Hematopoietic multipotent progenitor cell treated with erythropoietin and hydrocortisone succinate and interleukin-3 and kit ligand, for 4 days (in vitro differentiated cells): Measurements from ENCODE around the gene FAAP100.

ENCODE experiments used
- DNase-seq: peaks from one replicate; pipeline ENCODE4 v3.0.0-alpha.2; 2015

Gene FAAP100

DNA sequence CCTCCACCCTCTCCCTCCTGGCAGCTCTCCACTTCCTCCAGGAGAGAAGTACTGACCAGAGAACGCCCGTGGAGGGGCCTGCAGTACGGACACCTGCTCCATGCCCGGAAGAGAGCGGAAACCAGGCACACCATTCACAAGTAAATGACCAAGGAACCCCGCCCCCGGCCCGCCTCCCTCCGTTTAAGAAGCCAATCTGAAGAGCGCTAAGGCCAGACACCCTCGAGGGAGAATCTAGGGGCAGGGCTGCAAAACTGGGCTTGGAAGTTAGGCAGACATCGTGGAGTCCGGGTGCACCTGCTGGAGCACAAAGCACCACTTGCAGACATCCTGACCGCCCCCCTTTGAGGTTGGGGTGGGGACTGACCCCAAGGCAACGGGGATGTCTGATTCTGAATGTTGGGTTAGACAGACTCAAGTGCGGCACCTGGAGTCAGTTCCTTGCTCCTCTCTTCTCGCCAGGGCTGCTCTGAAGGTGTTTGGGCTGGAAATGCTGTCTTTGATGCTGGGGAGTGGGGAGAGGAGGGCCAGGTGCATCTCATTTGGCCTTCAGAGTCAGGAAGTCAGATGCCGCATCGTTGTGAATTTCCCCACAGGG is 964 bp upstream of the FAAP100 start:
- DNase-seq, result peak; percentile 97

DNA sequence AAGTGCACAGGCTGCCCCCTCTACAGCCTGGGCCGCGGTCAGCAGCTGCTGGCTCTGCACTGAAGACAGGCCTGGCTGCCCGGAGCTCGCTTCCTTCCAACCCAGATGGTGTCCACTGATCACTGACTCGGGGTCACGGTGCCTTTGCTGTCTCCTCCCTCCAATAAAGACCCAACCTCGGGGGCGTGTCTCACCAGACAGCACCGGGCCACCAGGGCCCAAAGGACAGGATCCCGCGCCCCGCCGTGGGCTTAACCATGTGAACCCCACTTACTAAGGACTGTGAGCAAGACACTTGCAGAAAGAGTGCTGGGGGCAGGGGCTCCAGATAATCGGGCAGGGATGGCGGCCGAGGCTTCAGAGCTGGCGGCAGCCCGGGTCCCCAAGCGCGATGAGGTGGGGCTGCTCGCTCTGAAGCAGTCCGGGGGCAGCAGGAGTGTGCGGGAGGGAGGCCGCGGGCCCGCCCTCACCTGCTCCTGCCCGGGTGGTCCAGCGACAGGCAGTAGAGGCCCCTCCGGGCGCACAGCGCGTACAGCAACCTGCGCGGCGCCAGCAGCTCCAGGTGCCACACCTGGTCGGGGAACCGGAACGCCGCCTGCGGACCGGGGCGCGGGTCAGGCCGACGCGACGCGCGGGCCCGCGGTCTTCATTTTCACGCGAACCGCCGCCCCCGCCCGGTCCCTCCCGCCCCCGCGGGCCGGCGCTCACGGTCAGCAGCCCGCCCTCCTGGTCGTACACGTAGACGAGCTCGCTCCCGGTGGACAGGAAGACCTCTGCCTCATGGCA is 502 bp downstream of the FAAP100 start:
- peak; percentile 63 for DNase-seq

DNA sequence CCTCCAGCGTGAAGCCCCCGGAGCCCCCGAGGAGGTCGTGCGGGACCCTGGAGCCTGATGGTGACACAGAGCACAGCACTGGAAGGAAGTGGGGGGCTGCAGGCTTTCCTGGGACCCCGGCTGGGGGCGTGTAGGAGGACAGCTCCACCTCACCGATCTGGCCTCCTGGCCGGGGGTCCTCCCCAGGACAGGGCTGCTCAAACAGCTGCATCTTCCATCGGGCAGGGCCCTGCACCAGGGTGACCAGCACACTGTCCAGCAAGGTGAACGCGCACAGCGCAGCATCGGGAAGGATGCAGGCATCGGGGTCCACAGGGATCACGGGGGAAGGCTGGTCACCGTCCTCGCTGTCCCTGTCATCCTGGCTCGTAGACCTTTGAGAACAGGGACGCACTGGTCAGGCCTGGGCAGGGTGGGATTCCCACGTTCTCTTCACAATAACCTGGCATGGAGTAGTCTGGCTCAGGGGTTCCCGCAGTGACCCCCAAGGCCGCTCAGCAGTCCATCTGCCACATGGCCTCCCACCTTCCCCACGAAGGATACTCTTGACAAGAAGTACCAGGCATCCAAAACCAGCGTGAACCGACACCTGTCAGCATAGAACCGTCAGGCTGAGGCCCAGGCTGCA is 1.2 kb downstream of the FAAP100 start:
- no peak for DNase-seq

DNA sequence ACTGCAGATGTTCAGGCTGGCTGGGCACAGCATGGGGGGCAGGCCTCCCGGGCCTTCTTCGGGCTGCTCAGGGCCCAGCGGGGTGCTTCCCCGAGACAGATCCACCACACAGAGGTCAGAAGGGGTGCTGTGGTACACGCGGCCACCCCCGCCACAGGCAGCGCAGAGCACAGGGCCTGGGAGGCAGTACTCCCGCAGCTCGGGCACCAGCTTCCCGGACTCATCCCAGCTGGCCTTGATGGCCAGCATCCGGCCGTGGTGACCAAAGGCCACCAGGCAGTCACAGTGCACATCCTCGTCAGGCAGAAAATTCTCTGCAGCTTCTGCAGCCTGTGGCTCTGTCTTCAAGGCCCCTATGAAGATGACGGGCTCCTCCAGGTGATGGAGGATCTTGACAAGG is 1.9 kb downstream of the FAAP100 start:
- no peak for DNase-seq

DNA sequence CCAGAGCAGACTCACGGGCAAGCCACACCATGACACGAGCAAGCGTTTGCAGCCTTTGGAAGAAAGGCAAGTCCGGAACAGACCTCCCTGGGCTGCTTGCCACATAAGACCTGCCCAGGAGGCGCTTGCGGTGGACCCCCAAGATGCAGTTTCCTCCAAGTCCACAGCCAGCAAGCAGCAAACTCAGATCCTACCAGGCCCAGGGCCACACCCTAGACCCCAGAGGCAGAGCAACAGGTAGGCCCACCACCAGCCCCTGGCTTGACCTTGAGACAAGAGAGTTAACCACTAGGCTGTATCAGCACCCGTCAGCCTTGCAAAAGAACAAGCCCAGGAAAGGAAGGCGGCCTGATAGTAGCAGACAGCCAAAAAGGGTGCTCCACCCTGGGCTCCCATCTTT is 2.3 kb downstream of the FAAP100 start:
- DNase-seq, result no peak

DNA sequence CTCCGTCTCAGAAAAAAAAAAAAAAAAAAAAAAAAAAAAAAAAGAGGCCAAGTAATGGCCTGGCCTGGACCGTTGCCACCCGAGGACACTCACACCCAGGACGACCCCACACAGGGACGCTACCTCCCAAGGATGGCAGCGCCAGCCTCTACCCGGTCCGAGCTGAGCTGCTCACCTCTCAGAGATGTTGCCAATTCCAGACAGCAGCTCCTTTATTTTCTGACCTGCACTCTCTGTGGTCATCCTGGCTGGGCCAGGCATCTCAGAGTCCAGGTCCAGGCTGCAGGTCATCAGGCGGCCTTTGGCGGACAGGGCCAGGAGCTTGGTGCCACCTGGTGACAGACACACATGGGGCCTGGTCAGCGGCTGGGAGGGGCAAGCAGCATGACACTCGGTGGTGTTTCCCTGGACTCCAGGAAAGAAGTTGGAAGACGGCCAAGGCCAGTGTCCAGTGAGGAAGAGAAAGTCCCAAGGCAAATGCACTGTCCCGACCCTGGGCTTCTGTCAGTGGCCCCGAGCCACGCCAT is 3.1 kb downstream of the FAAP100 start:
- DNase-seq, result no peak

DNA sequence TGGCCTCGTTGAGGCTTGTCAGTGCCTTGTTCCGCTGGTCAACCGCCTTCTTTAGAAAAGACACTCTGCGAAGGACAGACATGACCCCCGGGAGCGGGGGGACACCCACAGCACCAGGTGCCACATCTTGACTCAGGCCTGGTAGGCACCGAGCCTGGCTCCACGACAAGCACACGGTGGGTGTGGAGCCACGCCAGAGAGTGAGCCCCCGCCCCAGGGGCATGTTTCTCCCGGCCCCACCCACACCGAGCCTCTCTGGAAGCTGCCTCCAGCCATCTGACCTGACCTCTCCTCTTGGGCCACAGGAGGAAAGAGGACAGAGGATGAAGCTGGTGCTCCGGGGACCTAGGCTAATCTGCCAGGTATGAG is 4.6 kb downstream of the FAAP100 start:
- DNase-seq, result no peak

DNA sequence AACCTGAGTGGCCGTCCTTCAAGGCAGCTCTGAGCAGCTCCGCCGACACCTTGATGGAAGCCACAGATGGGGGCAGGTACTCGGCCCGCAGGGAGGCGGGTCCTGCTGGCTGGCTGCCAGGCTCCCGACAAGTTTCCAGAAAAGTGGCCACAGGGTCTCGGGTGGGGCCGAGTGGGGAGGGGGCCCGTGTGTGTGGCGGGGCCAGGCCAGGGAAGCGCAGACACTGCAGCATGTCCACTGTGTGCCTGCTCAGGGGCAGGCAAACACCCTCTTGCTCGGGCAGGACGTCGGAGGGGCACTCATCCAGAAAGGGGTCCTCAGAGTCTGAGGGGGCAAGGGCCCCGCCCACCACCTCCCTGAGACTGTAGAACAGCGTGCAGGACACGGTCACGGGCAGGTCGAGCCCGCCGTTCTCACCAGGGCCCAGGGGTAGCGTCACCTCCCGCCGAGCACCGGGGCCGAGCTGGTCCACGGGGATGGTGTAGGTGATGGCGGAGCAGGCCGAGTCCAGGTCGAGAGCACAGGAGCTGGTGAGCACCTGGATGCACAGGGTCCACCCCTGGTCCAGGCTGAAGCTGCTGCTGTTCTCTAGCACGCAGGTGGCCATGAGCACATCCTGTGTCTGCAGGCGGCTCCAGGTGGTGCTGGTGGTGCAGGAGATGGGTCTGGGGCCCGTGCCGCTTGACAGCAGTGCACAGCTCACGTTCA is 5.1 kb downstream of the FAAP100 start:
- no peak for DNase-seq

DNA sequence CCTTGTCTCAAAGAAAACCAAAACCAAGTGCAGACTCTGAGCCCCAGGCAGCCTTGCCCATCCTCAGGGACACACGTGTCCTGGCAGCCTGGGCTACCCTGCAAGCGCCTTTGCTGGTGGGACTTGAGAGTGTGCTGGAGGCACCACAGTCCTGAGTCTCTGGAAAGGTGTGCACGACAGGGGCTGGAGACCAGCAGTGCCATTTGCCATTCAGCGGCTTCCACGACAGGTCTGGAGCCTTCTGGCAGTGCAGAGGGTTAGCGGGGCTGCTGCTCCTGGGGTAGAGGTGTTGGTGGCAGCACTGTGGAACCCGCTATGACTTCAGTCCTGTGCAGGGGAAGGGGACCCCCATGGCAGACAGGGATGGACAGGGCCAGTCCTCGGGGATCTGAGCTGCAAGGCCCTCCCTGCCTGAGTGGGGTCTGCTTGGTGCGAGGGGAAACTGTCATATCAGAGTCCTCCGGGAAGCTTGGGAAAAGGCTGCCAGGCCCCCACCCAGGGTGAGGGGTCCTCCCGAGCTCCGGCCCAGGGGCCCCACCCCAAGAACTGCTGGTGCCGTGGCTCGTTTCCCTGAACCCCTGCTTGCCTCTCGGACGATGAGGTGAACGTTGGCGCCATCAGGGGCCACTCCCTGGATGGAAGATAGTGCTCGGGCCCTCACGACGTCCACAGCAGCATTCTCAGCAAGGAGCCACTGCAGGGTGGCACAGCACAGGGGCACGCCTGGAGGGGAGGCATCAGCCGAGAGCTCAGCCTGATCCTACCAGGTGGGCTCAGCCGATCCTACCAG is 6.8 kb downstream of the FAAP100 start:
- DNase-seq, result no peak

DNA sequence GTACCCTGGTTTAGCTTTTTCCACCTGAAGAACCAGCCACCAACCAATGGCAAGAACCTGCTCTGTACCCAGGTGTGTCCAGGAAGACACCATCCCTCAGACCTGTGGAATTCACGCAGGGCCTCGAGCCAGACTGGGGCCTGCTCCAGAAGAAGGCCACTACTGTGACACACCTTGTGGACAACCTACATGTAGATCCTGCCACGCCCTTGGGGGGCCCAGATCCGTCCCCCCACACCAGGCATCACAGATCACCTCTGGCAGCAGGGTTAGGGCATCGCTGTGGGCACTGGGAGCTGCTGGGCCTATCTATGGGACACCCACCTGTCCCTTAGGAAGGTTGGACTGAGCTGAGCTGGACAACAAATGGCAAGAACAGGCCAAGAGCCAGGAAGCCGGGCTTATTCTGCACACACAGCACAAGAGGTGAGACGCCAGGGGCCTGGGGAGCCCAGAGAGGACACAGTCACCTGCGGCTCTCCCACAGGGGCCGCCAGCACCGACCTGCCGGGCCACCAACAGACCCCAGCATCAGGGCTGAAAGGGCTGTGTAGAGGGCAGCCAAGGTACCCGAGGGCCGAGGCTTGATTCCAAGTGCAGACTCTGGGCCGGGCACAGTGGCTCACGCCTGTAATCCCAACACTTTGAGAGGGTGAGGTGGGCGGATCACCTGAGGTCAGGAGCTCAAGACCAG is 7.7 kb downstream of the FAAP100 start:
- no peak for DNase-seq

DNA sequence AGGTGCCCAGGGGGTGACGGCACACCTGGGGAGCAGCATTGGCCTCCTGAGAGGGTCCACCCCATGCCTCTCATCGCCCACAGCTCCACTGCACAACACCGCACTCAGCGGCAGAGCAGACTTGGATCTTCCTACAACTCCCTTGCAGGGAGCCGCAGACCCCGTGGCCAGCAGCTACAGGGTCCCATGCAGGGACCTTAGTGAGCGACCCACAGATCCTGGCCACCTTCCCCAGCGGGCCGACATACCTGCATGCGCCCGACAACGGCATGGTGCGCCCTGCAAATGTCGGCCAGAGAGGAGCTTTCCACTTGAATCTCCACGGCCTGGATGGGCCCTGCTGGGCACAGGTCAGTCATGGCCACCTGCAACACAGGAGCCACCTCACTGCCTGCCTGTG is 8.4 kb downstream of the FAAP100 start:
- DNase-seq, result no peak

DNA sequence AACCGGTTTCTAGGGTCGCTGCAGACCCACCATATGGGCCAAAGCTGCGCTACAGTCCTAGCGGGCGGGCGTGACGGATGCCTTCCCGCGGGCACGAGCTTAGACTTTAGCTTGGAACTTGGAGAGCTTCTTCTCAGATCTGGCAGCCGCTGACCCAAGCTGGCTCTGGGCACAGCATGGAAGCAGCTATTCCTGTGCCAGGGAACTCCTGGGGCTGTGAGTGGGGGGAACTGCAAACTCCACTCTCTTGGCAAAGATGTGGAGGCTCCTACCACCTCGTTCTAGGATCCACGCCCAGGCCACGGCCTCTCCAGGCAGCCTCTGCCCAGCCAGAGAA is 8.8 kb downstream of the FAAP100 start:
- no peak for DNase-seq

DNA sequence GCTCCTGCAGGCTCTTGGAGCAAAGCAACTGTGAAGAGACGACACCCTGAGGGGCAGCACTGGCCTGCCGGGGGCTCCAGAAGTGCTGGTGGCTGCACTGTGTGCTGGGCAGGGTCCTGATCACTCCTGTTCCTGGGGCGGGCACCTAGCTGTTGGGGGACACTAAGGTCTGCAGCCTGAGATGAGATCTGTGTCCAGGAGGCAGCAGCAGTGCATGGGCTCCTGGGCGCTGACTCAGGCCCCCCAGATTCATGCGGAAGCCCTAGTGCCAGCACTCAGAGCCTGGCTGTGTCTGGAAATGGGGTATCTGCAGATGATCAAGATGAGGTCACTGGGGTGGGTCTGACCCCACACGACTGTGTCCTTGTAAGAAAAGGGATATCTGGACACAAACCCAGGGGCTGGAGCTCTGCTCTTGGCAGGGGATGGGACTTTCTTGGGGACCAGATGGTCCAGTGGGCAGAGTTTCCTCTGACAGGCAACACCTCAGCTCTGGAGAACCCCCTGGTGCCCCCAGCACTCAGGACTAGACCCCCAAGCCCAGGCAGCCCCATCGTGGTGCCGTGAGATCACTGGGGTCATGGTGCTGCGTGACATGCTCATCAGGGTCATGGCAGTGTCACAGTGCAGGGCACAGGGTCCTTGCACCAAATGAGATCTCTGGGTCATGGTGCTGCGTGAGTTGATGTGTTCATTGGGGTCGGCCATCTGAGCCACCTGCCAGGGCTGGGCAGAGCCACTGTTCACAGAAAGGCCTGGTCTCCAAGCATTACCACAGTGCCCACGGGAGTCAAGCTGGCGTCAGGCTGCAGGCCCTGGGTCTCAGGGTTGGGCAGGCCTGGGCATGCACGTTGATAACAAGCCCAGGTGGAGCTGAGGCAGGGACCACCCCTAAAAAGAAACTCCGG is 9.5 kb downstream of the FAAP100 start:
- DNase-seq, result no peak

DNA sequence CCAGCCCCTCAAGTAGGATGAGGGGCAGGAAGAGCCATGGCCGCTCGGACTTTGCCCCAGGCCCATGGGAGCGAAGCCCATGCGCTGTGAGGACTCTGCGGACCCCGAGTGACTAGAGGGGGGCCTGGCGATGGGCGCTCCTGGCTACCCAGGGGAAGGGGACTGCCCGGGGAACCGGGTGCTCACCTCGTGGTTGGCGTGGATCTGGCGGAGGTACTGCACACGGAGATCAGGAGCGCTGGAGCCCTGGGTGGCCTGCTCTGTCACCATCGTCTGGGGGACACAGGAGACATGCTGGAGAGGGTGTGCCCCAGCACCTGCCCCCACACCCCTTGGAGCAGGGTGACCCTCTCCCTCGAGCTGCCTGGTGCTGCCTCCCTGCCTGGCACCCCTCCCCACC is 11.0 kb downstream of the FAAP100 start:
- DNase-seq, result no peak

DNA sequence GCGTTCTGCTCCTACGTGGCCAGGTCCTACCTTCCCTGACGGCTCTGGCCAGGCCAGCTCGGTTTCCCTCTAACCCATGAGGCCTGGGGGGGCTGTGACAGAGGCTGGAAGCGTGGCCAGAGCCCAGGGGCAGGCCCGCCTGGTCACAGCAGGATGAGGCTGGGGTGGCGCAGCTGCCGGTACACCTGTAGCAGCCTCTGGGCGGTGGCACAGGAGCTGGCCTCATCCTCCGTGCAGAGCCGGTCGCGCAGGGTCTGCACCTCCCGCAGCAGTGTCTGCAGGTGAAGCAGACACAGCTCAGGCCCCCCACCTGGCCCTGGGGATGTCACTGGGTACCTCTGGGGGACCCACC is 11.5 kb downstream of the FAAP100 start:
- no peak for DNase-seq

DNA sequence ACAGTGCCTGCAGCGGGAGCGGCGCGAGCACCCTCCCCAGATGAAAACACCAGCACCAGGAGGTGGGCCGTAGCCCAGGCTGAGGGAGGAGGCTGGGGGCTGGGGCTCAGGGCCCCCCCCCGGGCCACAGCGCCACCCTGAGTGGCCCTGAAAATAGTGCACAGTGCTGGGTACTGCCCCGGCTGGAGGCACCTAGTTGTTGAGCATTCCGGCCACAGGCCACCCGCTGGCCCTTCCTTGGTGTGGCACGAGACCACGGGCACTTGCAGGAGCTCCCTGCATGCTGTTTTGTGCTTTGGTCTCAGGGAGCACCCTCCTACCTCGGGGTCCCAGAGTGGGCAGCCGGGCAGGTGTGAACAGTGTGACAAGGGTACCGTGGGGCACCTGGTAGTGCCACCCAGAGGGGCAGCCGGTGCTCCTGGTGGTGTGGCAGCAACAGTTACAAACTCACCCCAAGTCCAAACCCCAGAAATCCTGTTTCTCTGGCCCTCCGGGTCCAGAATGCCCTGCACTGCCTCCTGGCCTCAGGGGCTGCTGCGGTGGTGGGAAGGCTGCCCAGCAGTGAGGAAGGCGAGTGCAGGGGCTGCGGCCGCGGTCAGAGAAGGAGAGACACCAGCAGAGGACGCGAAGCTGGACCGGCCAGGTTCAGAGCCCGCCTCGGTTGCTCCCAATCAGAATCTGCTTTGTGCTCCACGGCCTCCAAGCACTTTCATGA is 12.0 kb downstream of the FAAP100 start:
- DNase-seq, result no peak

DNA sequence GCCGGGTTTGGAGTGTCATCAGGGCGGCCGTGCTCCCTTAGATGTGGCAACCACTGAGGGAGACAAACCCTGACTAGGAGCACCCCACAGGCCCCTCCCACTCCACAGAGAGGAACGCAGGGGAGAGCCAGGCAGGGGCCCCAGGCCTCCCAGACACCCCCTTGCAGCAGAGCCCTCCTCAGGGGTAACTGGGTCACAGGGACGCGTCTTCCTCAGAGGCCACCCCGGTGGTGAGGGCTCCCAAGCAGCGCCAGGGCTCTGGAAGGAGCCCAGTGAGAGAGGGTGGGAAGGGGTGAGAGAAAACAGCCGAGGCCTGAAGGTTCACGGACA is 12.6 kb downstream of the FAAP100 start:
- no peak for DNase-seq

DNA sequence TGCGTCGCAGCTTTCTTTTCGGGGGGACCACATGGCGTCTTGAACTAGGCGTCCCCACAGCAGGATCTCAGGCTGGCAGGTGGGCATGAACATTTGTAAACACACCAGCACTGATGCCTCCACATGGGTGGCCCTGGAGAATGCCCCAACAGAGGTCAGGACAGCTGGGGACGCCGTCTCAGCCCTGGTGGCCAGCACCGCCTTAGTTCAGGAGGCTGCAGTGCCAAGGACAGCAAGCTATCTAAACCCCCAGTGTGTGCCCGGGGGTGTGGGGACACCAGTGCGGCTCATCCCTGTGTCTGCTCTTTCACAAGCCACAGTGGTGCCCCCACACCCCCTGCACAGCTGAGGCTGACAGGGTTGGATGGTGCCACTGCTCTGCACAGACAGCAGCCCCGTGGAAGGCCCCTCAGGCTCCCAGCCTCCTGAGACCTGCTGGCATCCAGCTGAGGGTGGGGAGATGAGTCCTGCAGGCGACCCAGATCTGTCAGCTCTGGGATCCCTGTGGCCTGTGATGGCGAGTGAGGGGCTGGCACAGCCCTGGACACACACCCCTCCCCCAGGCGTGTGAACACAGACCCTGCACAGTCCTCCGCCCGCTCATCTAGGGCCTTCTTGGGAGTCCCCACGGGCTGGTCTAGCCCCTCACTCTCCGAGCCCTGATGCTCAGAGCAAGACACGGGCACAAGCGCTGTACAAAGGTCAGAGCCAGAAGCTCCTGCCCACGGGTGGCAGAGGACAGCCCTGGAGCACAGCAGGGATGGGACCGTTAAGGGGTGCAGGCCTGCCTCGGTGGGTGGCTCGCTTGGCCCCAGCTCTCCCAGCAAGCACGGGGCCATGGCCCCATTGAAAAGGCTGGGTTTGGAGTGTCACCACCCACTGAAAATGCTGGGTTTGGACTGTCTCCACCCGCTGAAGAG is 13.2 kb downstream of the FAAP100 start:
- DNase-seq, result no peak

DNA sequence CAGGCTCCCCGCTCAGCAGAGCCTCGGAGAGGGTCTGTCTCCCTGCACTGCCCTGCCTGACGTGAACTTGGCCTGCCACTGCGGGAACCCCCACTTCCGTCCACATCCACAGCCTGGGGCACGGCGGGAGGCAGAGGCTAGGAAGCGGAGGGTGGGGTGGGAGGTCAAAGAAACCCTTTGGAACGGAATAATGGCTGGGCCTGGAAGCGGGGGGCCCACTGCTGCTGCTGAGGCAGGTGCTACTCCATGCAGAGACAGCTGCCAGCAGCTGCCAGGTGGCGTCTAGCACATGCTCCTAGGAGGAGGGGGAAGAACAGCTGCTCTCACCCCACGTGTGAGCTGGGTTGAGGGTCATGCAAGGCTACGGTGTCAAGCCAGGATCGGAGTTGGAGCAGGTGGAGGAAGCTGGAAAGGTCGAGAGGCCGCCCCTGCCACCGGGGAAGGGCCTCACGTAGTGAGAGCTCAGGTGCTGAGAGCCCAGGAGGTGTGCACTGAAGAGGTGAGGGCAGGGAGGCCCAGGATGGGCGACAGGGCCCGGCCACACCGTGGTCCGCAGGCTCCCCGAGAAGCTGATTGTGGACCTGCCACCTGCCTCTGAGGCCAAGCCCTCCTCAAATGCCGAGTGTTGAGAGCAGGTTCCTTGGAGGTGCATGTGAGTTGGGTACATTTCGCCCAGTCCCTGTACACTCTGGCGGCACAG is 14.1 kb downstream of the FAAP100 start:
- DNase-seq, result no peak
